RWPE1 (cell line): ENCODE data around the gene CCDC148.
A peak's percentile ranks its signal among the peaks of the same experiment; 100 is the strongest.
"Not testable (repeated sequence)": the region's sequence is repeated elsewhere in the genome, so short reads cannot be mapped to it uniquely, and the experiment has no call there.

Experiments
- CTCF ChIA-PET: fragments of 350-600 bp; sonication (Branson Sonifier 250); formaldehyde crosslinking; extraction: SDS; loops from one replicate; lab custom pipeline; 2021; lab: Yijun Ruan, JAX
- POLR2A ChIA-PET: fragments of 400-600 bp; formaldehyde crosslinking; extraction: SDS; loops from one replicate; lab custom pipeline; 2020; ENCODE audit warnings: antibody characterized with exemption; ENCODE audit not compliant: low non-redundant PET; lab: Yijun Ruan, JAX
- DNase-seq: peaks from one replicate; pipeline ENCODE4 v3.0.0; 2012; ENCODE audit warnings: low spot score
- H3K27ac ChIP-seq: fragments of 450-650 bp; 2 replicates; pipeline ENCODE4 v1.5.1; 2017
- CTCF ChIP-seq: fragments of 450-650 bp; conservative IDR thresholded peaks from 2 replicates; pipeline ENCODE4 v1.5.1; 2017; ENCODE audit warnings: low read depth, mild to moderate bottlenecking

The CCDC148 gene

GRCh38 chr2:158457092-158457825 is 706 bp upstream of the CCDC148 start:
- ChIA-PET CTCF (interaction anchor here (0.6 to 1.0 kb wide), 5 partner anchors 32 to 1900 kb away, joined by 3 to 5 read pairs (median 4); no protein-coding TSS in a partner anchor), POLR2A (interaction anchor here (0.5 kb wide), 1 partner anchor 118 kb away, joined by 3 read pairs; no protein-coding TSS in a partner anchor)
- TF ChIP-seq CTCF, result no peak
- DNase-seq, result peak; percentile 58
- H3K27ac ChIP-seq, result peak overlapping the region; percentile 97

DNA sequence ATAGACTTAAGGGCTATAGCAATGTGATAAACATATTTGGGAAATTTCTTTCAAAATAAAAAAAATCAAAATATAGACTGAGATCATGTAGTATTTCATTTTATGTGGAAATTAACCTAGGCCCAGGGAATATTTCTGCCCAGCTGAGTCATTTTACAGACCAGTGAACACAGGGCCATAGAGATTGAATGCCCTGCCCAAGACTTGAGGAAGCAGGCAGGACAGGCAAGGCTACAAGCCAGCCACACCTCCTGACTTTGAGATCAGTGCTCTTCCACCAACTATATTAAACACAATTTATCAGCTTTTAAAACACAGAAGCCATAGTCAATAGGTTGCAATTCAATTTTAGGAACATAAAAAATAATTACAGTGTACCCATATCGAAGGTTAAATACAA is 12.9 kb downstream of the CCDC148 start:
- DNase-seq, result no peak
- H3K27ac ChIP-seq, result no peak overlapping the region
- no peak for TF ChIP-seq CTCF
- CTCF ChIA-PET, result interaction anchor here (0.5 to 0.8 kb wide), 4 partner anchors 15 to 289 kb away, joined by 3 to 9 read pairs (median 3); no protein-coding TSS in a partner anchor
- POLR2A ChIA-PET, result no interaction called here

- CTCF ChIA-PET, POLR2A ChIA-PET, DNase-seq, H3K27ac ChIP-seq: not testable (repeated sequence)
Measured at GRCh38 chr2:158439062-158439461, 17.5 kb downstream of the CCDC148 start.

GRCh38 chr2:158433716-158434115 is 22.8 kb downstream of the CCDC148 start:
- POLR2A ChIA-PET, CTCF ChIA-PET, DNase-seq, H3K27ac ChIP-seq: not testable (repeated sequence)

DNA sequence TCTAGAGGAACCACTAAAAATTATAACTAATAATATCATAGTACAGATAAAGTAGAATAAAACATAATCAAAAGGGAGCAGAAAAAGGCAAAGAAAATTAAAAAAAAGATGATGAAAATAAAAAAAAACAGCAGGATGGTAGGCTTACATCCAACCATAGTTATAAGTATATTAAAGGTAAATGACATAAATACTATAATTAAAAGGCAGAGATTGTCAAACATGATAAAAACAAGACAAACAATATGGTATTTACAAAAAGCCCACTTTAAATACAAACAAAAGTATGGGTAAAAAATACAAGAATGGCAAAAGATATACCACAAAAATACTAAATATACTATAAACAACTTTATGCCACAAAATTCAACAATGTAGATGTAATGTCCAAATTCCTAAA is 24.4 kb downstream of the CCDC148 start:
- CTCF ChIA-PET, result interaction anchor here (0.7 kb wide), 1 partner anchor 1894 kb away, joined by 4 read pairs; no protein-coding TSS in a partner anchor

GRCh38 chr2:158414538-158414937 is 42.0 kb downstream of the CCDC148 start:
- no peak for TF ChIP-seq CTCF
- no peak overlapping the region for H3K27ac ChIP-seq
- POLR2A ChIA-PET, result no interaction called here
- DNase-seq, result no peak
- CTCF ChIA-PET, result no interaction called here

More for the DNA sequence above, 24.4 kb downstream of the CCDC148 start:
- DNase-seq, result no peak
- no peak for TF ChIP-seq CTCF
- POLR2A ChIA-PET, result no interaction called here
- H3K27ac ChIP-seq, result no peak overlapping the region

GRCh38 chr2:158413581-158413980 is 43.0 kb downstream of the CCDC148 start:
- POLR2A ChIA-PET, result no interaction called here
- no peak overlapping the region for H3K27ac ChIP-seq
- CTCF ChIA-PET, result no interaction called here
- no peak for TF ChIP-seq CTCF
- DNase-seq, result no peak
